SIG-M5 treated with dmso at 0.1 percent for 504 hours (cell line): ENCODE data around the gene PCBP3.
"Not testable (repeated sequence)": the region's sequence is repeated elsewhere in the genome, so short reads cannot be mapped to it uniquely, and the experiment has no call there.

Experiments
- DNase-seq: peaks from one replicate; lab custom pipeline; 2025; ENCODE audit not compliant: unreplicated experiment; lab: John Stamatoyannopoulos, UW

Gene PCBP3

GRCh38 chr21:45634511-45635183 lies 8.9 kb upstream of the PCBP3 start:
- DNase-seq, result no peak

- DNase-seq, result no peak
Observed at GRCh38 chr21:45635271-45636151, 8.0 kb upstream of the PCBP3 start.

- no peak for DNase-seq
Observed at GRCh38 chr21:45636459-45636858, 7.1 kb upstream of the PCBP3 start.

GRCh38 chr21:45636951-45637646 lies 6.4 kb upstream of the PCBP3 start:
- DNase-seq, result no peak

- no peak for DNase-seq
Observed at GRCh38 chr21:45637883-45638282, 5.6 kb upstream of the PCBP3 start.

GRCh38 chr21:45638707-45639106 lies 4.8 kb upstream of the PCBP3 start:
- DNase-seq, result no peak

- no peak for DNase-seq
Observed at GRCh38 chr21:45639206-45640000, 4.1 kb upstream of the PCBP3 start.

GRCh38 chr21:45640001-45640887 lies 3.3 kb upstream of the PCBP3 start:
- DNase-seq, result peak; percentile 6

GRCh38 chr21:45640888-45641479 lies 2.5 kb upstream of the PCBP3 start:
- peak; percentile 23 for DNase-seq

GRCh38 chr21:45641480-45642035 lies 2.0 kb upstream of the PCBP3 start:
- DNase-seq, result no peak

GRCh38 chr21:45642122-45642813 lies 1.3 kb upstream of the PCBP3 start:
- no peak for DNase-seq

- peak; percentile 33 for DNase-seq
Observed at GRCh38 chr21:45644041-45644906, 749 bp downstream of the PCBP3 start.

- DNase-seq, result no peak
Observed at GRCh38 chr21:45651921-45652320, 8.4 kb downstream of the PCBP3 start.

GRCh38 chr21:45655124-45655523 lies 11.6 kb downstream of the PCBP3 start:
- no peak for DNase-seq

GRCh38 chr21:45656114-45656513 lies 12.6 kb downstream of the PCBP3 start:
- not testable (repeated sequence) for DNase-seq

- not testable (repeated sequence) for DNase-seq
Observed at GRCh38 chr21:45661913-45662622, 18.5 kb downstream of the PCBP3 start.

- DNase-seq, result not testable (repeated sequence)
Observed at GRCh38 chr21:45662623-45663245, 19.2 kb downstream of the PCBP3 start.
